Suppressor macrophage treated with lipopolysaccharide for 1 hour (primary cell): ENCODE measurements around the gene MUC13.
"Not testable (repeated sequence)": the region's sequence is repeated elsewhere in the genome, so short reads cannot be mapped to it uniquely, and the experiment has no call there.

ENCODE experiments used
- DNase-seq, 3 donors: peaks; one replicate each; pipeline ENCODE4 v3.0.0-alpha.2; 2020 to 2022

MUC13 gene, protein sequence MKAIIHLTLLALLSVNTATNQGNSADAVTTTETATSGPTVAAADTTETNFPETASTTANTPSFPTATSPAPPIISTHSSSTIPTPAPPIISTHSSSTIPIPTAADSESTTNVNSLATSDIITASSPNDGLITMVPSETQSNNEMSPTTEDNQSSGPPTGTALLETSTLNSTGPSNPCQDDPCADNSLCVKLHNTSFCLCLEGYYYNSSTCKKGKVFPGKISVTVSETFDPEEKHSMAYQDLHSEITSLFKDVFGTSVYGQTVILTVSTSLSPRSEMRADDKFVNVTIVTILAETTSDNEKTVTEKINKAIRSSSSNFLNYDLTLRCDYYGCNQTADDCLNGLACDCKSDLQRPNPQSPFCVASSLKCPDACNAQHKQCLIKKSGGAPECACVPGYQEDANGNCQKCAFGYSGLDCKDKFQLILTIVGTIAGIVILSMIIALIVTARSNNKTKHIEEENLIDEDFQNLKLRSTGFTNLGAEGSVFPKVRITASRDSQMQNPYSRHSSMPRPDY

GRCh38 chr3:124934577-124934976 lies at the start of gene MUC13:
Gene MUC13 (minus strand): TSS chr3:124934751. CDS start chr3:124934712, 39 bp downstream.
- DNase-seq = no peak

DNA sequence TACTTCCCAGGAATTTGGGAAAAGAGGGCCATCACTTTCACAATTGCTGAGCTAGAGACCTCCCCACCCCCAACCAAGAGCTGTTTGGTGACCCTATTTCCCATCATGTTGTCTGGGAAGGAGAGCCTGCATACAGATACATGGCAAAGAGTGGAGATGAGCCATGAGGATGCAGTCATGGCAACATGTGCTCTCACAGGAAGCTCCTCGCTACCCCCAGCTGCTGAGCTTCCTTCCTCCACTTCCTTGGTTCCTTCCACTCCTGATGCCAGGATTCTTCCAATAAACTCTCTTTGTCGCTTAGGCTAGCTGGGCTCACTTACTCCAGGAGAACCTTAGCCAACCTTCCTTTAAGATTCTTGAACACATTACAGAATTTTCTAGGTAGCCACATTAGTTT lies 48.3 kb upstream of the MUC13 start:
- DNase-seq = no peak

DNA sequence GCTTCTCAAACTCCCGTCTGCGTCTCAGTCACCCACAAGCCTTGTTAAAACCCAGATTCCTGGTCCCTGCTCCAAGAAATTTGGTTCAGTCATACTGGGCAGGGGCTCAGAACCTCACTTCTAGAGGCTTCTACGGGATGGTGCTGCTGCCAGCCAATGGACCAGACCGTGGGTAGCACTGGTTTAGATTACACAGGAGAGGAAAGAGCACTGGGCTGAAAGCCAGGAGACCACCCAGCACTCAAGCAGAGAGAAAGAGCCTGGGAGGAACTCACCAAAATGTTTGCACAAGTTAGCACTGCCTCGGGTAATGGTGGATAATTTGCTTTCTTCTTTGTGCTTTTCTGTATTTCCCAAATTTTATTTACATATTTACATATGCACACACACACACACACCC lies 46.9 kb upstream of the MUC13 start:
- no peak for DNase-seq

DNA sequence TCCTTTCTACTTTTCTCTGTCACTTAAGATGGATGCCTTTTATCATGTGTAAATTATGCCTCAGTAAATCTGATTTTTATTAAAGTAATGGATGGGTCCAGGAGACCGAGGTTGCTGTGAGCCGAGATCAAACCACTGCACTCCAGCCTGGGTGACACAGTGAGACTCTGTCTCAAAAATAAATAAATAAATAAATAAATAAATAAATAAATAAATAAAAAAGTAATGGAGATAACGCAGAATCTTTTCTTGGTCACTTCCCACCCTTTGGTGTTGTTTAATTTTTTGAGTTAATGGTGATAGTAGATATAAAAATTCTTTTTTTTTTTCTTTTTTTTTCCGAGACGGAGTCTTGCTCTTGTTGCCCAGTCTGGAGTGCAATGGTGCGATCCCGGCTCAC lies 44.1 kb upstream of the MUC13 start:
- DNase-seq = no peak

- DNase-seq = no peak
These were observed 41.8 kb upstream of the MUC13 start for GRCh38 chr3:124976383-124976782.

DNA sequence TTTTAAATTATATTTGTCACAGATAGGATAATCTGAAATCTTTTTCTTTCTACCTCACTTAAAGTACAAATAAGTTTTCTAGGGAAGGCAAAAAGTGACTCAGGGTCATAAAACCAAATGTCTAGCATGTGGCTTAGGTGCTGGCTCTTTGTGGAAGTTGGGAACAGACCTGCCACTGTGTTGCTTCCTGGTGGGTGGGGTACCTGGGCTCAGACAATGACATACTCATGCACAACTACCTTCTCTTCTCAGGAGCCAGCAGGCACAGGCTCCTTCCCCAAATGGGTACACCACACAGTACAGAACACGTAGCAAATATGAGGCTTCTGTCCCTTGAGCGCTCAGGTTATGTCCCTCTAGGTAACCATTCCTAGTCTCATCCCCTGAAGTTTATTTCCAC lies 40.1 kb upstream of the MUC13 start:
- no peak for DNase-seq

- DNase-seq = no peak
These were observed 38.7 kb upstream of the MUC13 start for GRCh38 chr3:124973290-124973689.

- no peak for DNase-seq
These were observed 37.9 kb upstream of the MUC13 start for GRCh38 chr3:124972457-124972856.

DNA sequence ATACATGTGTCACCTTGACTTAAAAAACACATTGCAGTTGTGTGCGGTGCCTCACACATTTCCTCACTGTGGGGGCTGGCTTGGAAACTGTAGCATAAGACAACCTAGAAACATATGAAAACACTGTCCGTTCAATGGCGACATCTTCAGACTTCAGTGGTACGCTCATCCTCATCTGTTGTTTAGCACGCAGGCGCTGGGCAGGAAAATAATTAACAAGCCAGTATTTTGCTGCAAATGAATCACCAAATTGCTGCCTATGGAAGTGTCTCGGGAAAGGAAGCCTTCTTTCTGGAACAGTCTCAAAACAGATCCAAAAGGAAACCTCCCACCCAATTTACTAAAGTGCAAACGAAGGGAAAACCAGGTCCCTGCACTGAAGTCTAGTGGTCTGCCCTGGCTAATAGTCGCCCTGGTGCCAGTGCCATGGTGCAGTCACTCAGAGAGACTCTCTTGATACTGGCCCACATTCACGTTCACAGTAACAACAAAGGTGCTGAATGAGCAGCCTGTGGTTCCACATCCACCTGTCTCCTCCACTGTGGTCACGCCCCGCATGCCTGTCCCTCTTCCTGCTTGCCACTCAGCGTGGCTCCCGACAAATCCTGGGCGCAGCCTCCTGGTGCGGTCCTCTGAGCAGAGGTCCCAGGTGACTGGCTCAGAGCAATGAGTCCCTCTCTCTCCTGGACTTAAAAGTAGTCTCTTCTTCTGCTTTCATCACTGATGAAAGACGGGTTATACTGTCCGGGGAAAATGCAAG lies 35.6 kb upstream of the MUC13 start:
- no peak for DNase-seq

GRCh38 chr3:124969190-124969589 lies 34.6 kb upstream of the MUC13 start:
- no peak for DNase-seq

GRCh38 chr3:124967964-124968363 lies 33.4 kb upstream of the MUC13 start:
- no peak for DNase-seq

DNA sequence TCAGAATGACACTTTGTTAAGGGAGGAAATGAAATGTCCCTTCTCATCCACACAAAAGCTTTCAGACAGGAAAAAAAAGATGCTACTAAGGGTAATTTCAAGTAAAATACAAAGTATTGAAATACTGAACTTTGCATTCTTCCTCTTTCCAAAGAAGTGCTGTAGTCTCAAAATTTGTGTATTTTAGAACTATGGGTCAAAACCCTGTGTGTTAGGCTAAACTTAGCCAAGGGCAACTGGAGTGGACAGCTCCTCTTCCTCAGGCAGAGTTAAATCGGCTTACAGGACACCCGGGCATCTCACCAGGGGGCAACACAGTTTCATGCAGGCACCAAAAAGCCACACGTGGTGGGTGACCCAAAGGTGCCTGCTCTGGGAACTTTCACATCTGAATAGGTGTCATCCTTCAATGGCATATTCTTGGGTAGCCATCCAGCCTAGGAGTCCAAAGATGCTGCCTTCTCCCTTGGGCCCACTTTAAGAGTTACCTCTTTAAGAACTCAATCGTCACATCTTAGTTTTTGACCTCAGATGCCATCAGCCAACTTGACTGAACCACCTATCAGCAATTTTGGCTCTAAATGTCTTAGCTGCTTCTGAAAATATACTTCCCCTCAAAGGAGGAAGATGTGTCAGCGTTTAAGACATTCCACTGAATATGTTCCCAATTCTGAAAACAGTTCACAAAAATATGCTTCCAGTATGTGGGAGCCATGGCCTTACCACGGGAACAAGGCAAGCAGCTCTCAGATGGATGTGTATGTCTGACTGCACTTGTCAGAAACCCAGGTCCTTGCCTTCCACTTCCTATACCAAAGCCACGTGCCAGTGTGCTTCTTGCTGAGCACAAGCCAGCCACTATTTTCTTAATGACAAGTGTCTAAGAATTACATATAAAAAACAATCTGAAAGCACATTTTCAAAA lies 32.2 kb upstream of the MUC13 start:
- peak; percentile 17 to 47 (median 37) for DNase-seq

DNA sequence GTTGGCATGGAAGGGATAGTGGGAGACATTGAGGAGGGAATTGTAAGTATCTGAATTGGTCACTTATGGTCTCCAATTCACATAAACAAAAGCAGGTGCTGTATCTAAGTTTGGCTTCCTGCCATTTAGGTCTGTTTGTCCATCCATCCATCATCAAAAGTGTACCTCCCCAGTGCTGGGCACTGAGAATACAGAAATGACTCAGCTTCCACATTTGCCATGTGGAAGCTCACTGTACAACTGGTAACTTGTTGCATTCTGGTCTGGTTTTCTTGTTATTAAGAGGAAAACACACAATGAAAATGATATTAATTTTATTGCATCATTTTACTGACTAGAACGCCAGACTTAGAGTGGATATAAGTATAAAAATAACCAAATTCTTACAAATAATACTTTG lies 30.9 kb upstream of the MUC13 start:
- no peak for DNase-seq

GRCh38 chr3:124964387-124964786 lies 29.8 kb upstream of the MUC13 start:
- DNase-seq = no peak

DNA sequence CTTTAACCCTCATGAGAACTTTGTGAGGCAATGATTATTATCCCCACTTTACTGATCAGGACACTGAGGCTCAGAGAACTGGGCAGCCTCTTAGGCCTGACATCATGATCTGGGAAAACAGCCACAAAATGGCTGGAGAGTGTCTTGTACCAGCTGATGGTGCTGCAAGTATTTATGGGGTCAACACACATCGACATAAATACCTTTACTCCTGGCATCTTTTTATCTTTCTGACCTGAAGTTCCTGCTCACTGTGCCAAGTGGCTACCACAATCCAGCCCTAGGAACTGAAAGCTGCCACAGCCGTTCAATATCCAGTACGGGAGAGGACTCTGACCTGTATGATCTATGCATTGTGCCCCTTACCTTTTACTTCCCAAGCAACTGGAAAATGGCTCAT lies 29.2 kb upstream of the MUC13 start:
- DNase-seq = no peak

GRCh38 chr3:124962403-124962940 lies 27.9 kb upstream of the MUC13 start:
- DNase-seq = no peak

- DNase-seq = no peak
These were observed 26.1 kb upstream of the MUC13 start for GRCh38 chr3:124960698-124961097.

- no peak for DNase-seq
These were observed 25.6 kb upstream of the MUC13 start for GRCh38 chr3:124960105-124960504.

DNA sequence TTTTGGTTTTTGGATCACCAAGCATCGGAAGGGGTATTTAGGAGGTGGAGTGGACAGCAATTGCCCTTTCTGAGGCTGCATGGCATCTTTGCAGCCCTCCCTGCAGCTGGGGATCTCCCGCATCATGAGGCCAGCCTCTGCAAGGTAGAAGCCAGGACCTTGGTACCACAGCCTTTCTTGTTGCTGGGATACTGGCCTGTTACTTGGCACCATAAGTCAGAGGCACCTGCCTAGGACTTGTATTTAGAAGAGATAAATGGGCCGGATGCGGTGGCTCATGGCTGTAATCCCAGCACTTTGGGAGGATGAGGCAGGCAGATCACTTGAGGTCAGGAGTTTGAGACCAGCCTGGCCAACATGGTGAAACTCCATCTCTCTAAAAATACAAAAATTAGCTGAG lies 23.4 kb upstream of the MUC13 start:
- DNase-seq = not testable (repeated sequence)

DNA sequence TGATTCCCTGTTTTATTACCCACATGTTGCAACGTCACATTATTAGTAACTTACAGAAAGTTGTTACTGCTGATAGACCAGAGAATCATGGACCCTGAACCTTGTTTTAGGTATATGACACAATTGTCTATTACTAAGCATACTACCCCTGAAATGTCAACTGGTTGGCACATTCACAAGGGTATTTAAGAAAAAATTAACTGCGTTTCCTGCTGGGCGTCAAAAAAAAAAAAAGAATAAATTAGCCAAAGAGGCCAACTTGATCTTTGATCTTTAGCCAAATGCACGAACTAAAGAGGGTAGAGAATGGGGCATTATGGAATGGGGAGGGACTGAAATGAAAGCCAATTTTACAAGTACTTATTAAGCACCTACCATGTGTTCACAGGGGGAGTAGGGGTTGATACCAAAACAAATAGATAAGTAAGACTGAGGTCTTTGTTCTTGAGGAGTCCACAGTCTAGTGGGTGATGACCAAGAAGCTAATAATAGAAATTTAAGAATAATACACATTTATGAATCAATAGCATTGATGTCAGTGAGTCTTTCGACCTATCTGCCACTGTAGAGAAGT lies 17.8 kb upstream of the MUC13 start:
- no peak for DNase-seq

DNA sequence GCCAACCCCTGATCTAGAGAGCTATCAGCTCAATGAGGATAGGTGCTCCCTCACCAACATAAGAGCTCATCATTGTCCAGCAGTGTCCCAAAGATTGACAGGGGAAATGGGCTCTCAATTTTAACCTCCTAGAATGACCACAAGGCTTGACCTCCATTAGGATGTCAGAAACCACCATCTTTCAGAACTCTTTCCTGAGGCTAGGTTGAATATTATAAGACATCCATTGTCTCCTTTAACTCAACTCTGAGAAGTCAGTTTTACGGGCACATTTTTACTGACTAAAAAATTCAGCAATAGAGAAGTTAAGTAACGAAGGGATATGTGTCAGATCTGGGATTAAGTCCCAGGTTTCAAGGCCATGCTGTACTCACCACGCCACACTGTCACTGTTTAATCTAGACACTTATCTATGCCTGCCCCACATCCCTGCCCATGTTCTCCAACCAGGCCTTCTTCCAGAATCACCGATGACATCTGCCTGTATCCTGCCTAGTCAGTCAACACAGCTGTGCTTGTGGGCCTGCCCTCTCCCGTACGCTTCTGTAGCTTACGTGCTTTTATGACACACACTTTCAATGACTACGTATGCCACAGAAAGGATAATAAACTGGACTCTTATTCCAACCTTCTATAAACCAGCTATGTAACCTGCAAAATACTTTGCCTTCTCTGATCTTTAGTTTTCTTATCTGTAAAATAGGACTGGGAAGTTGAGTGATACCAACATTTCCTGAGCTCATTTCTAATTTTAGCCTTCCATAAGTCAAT lies 17.1 kb upstream of the MUC13 start:
- no peak for DNase-seq

GRCh38 chr3:124950026-124950425 lies 15.5 kb upstream of the MUC13 start:
- DNase-seq = no peak
